ENCODE measurements around the gene SPEG.

GRCh38 chr2:219498280-219499057 lies 63.8 kb downstream of the SPEG start, which contains the start of gene GMPPA:
- TF ChIP-seq POLR2AphosphoS5 (IDR thresholded peaks at IDR 0.05; ENCODE audit: borderline replicate concordance, low read depth, low read length): peak; percentile 74
- TF ChIP-seq EZH2 (IDR thresholded peaks at IDR 0.05): no peak
- TF ChIP-seq FOXP2 (optimal IDR thresholded peaks at IDR 0.05; ENCODE audit: control extremely low read depth, extremely low read length, insufficient read depth): peak; percentile 14

Measured in SK-N-MC (cell line).